HG02571 (cell line): ENCODE results near the gene C19orf73.

ENCODE experiments used
- ATAC-seq: cut with Tn5 transposase; IDR thresholded peaks from one replicate; pipeline ENCODE4 v1.9.1; 2021; ENCODE audit warnings: mild to moderate bottlenecking, moderate library complexity; ENCODE audit not compliant: unreplicated experiment

C19orf73 gene

GRCh38 chr19:49118565-49119410 lies at the start of gene C19orf73:
Gene C19orf73, minus strand, starts transcription at chr19:49119143. Its CDS starts 121 bp downstream, at chr19:49119022.
- ATAC-seq: peak; percentile 72

- no peak for ATAC-seq
Measured at GRCh38 chr19:49168421-49168820, 49.5 kb upstream of the C19orf73 start.

GRCh38 chr19:49167857-49168409 lies 49.0 kb upstream of the C19orf73 start:
- ATAC-seq: no peak

DNA sequence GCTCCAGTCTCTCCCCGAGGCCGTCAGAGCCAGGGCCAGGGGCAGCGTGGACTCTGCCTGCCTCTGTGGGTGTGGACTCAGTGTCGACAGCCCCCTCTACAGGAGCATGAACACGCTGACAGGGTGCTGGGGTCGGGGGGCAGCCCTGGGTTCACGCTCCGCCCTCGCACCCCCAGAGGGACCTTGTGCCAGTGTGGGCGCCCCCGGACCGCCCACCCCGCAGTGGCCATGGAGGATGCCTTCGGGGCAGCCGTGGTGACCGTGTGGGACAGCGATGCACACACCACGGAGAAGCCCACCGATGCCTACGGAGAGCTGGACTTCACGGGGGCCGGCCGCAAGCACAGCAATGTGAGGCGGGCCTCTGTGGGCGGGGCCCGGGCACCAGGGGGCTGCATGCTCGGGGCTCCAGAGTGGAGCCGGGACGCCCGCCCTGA lies 46.9 kb upstream of the C19orf73 start:
- no peak for ATAC-seq

DNA sequence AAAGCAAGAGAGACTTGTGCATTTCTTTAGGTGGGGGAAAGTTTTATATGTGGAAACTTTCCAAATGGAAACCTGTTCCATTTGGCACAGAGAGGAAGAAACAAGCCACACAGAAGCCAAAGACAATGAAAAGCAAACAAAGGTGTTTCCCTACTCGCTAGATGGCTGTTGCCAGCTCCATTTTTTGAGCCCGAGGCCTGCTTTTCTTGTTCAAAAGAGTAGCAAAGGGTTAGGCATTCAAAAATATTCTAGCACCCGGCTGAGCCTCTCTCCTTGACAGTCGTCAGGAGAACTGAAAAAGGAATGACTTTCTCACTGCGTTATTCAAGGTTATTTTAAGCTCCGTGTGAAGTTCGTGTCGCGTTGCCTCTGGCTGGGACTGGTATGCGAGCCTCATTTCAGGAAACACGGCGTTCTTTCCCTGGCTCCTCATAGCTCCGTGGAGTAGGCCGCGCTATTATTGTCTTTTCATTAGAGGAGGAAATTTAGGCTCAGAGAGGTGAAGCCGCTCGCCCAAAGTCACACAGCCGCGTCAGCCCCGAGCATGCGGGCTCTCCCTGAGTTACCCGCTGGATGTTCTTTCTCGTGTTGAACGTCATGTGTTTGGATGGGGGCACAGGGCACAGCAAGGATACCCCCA lies 46.3 kb upstream of the C19orf73 start:
- no peak for ATAC-seq

DNA sequence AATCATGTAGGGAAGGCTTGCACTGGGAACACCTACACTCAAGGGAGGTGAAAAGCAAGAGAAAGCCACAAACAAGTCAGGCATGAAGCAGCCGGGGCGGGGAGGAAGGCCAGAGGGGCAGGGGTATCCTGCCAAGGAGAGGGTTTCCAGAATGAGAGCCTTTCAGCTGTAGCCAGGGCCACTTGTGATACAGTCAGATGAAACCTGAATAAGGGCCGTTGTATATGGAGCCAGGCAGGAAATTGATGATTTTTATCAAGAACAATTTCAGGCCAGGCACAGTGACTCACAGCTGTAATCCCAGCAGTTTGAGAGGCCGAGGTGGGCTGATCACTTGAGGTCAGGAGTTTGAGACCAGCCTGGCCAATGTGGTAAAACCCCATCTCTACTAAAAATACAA lies 43.0 kb upstream of the C19orf73 start:
- ATAC-seq: no peak

GRCh38 chr19:49160450-49161189 lies 41.7 kb upstream of the C19orf73 start:
- ATAC-seq: no peak

GRCh38 chr19:49157445-49158224 lies 38.7 kb upstream of the C19orf73 start, which contains the start of gene TRPM4:
Gene TRPM4, plus strand, starts transcription at chr19:49157792. Its CDS starts 75 bp downstream, at chr19:49157867.
- ATAC-seq: no peak

GRCh38 chr19:49155820-49156346 lies 36.9 kb upstream of the C19orf73 start:
- ATAC-seq: no peak

GRCh38 chr19:49155005-49155819 lies 36.3 kb upstream of the C19orf73 start, which contains the start of gene HRC:
Gene HRC, minus strand, starts transcription at chr19:49155396. Its CDS starts 159 bp downstream, at chr19:49155237.
- ATAC-seq: no peak

DNA sequence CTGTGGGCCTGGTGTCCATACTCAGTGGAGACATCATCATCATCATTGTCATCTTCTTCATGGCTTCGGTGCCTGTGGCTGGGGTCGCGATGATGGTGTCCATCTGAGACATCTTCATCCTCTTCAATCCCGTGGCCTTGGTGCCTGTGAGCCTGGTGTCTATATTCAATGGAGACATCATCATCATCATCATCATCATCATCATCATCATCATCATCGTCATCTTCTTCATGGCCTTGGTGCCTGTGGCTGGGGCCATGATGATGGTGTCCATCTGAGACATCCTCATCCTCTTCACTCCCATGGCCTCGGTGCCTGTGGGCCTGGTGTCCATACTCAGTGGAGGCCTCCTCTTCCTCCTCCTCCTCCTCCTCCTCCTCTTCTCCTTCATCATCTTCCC lies 35.3 kb upstream of the C19orf73 start:
- no peak for ATAC-seq

GRCh38 chr19:49153167-49153809 lies 34.3 kb upstream of the C19orf73 start:
- no peak for ATAC-seq

- no peak for ATAC-seq
Measured at GRCh38 chr19:49152119-49152550, 33.2 kb upstream of the C19orf73 start.

DNA sequence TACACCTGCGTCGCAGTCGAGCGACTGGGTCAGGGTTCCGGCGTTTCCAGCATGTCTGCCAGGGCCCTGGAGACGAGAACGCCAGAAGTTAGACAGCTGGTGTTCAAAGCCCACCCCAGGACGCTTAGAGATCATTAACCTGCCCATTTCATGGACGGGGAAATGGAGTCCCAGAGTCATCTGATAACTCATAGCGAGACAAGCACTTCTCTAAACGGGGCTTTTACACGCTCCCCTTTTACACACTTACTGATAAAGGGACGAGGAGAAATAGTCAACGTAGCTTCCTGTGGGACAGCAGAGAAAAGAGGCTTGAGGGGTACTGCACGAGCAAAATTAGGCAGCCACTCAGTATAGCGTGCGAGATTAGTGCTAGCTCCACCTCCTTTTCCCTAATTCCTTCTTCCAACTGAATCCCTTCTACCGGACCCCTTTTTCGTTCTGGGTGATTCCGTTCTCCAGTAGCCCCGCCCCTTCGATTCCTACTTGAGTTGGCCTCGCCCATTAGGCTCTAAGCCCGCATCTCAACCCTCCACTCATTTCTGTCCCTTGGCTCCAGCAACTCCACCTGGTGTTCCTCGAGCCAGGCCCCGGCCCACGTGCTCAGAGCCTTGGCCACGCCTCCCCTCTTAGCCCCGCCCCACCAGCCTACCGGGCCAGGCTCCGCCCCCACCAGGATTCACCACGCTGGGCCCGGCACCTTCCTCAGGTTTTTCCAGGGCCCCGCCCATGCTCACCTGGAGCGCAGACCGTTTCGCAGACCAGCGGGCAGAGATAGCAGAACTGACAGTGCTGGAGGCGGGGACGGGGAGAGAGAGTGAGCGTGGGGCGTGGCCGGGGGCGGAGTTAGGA lies 32.5 kb upstream of the C19orf73 start:
- ATAC-seq: no peak

DNA sequence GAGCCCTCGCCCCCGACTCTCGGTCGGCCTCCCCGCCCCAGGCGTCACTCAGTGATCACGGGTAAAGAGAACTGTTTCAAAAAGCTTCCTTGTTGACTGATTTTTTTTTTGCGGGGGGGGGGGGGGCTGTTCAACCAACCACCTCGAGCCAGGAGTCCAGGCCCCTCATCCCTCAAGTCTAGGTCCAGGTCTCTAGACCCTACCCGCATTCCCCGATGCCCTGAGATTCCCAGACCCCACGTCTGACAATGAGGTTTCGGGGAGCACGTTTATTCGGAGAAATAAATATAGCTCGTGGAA lies 32.0 kb upstream of the C19orf73 start:
- no peak for ATAC-seq

DNA sequence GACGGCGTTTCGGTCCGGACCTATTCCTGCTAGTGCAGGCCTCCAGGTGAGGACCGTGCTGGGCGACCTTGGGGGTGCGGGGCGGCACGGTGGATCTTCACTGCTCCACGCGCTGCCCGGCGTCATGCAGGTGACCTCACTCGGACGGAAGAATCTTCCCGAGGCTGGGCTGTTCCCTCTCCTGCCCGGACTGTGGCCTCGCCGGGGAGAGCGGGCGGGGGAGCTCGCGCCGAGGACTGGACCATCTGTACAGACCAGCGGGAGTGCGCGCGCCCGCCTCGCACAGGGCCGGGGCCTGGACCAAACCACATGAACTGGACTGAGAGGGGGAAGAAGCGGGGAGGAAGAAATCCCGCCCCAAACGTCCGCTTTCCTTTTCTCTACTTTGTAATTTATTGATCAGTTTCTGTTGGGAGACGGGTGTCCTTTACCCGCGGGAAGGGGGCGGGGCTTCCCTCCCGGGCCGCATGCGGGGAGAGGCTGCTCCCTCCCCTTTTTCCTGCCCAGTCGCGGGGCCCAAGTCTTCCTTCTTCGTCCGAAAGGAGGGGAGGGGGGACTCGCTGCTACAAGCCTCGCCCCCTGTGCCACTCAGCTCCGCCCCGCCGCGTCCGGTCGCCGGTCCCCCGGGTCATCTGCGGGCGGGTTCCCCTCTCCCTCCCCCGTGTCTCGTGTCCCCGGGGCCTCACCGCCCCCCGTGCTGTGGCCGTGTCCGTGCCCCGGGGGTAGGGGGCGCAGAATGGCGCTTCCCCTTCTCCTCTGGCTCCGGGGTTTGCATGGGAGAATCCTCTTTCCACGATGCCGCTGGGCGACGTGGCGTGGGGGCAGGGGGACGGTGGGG lies 31.4 kb upstream of the C19orf73 start:
- ATAC-seq: no peak

GRCh38 chr19:49149652-49150105 lies 30.7 kb upstream of the C19orf73 start:
- no peak for ATAC-seq
